ENCODE measurements around the gene SPRN.
"Not testable (repeated sequence)": the region's sequence is repeated elsewhere in the genome, so short reads cannot be mapped to it uniquely, and the experiment has no call there.

Gene SPRN

GRCh38 chr10:133456041-133456951 is 31.9 kb upstream of the SPRN start:
- no peak for DNase-seq

GRCh38 chr10:133455611-133456031 is 31.2 kb upstream of the SPRN start:
- DNase-seq, result no peak

GRCh38 chr10:133455196-133455595 is 30.8 kb upstream of the SPRN start:
- no peak for DNase-seq

GRCh38 chr10:133454204-133454893 is 29.9 kb upstream of the SPRN start:
- DNase-seq, result no peak

GRCh38 chr10:133453516-133454203 is 29.2 kb upstream of the SPRN start, which contains the start of gene SCART1:
TSS of gene SCART1 (plus strand) at chr10:133453945. CDS start at chr10:133453998, 53 bp downstream.
- DNase-seq, result no peak

GRCh38 chr10:133452453-133452852 is 28.0 kb upstream of the SPRN start:
- no peak for DNase-seq

GRCh38 chr10:133451346-133451745 is 26.9 kb upstream of the SPRN start:
- DNase-seq, result no peak

GRCh38 chr10:133448120-133448519 is 23.7 kb upstream of the SPRN start:
- DNase-seq, result no peak

GRCh38 chr10:133446979-133447378 is 22.6 kb upstream of the SPRN start:
- no peak for DNase-seq

- DNase-seq, result no peak
Observed at GRCh38 chr10:133445751-133446708, 21.6 kb upstream of the SPRN start.

- no peak for DNase-seq
Observed at GRCh38 chr10:133445268-133445732, 20.9 kb upstream of the SPRN start.

GRCh38 chr10:133444342-133445267 is 20.2 kb upstream of the SPRN start:
- DNase-seq, result no peak

- no peak for DNase-seq
Observed at GRCh38 chr10:133442967-133443924, 18.8 kb upstream of the SPRN start.

- DNase-seq, result peak in 1 of 2 donors; percentile 23
Observed at GRCh38 chr10:133442191-133442966, 18.0 kb upstream of the SPRN start.

- DNase-seq, result no peak
Observed at GRCh38 chr10:133441780-133442179, 17.4 kb upstream of the SPRN start.

- DNase-seq, result not testable (repeated sequence)
Observed at GRCh38 chr10:133441356-133441755, 16.9 kb upstream of the SPRN start.

GRCh38 chr10:133440633-133441285 is 16.3 kb upstream of the SPRN start:
- no peak for DNase-seq
